Mesendoderm (in vitro differentiated cells): ENCODE measurements around the gene B4GALT3.

Source experiments
- DNase-seq: peaks from one replicate; pipeline ENCODE4 v3.0.0; 2013
- H2AK5ac ChIP-seq: 2 replicates; pipeline ENCODE4 v1.6.1; 2013; ENCODE audit warnings: low read length, inconsistent platforms
- H2BK120ac ChIP-seq: 2 replicates; pipeline ENCODE4 v1.6.1; 2013; ENCODE audit warnings: low read depth, mild to moderate bottlenecking, low read length, moderate library complexity, mixed read lengths
- H2BK15ac ChIP-seq: replicated peaks from 2 replicates; pipeline ENCODE4 v1.6.1; 2013; ENCODE audit warnings: low read depth, mild to moderate bottlenecking, moderate library complexity
- H2BK5ac ChIP-seq: 2 replicates; pipeline ENCODE4 v1.6.1; 2013; ENCODE audit warnings: low read length, inconsistent platforms
- H3K18ac ChIP-seq: 2 replicates; pipeline ENCODE4 v1.6.1; 2013; ENCODE audit warnings: mild to moderate bottlenecking, low read length, mixed read lengths
- H3K23ac ChIP-seq: one replicate; pipeline ENCODE4 v1.6.1; 2013; ENCODE audit warnings: low read length
- H3K27ac ChIP-seq: 2 replicates; pipeline ENCODE4 v1.5.1; 2013; ENCODE audit warnings: low read depth, mild to moderate bottlenecking, inconsistent platforms, low read length, moderate library complexity
- H3K27me3 ChIP-seq: 2 replicates; pipeline ENCODE4 v1.6.1; 2013; ENCODE audit warnings: low read length, control low read depth, mild to moderate bottlenecking, inconsistent platforms; ENCODE audit not compliant: insufficient read depth, poor library complexity
- H3K36me3 ChIP-seq: 2 replicates; pipeline ENCODE4 v1.6.1; 2013; ENCODE audit warnings: low read length, inconsistent platforms; ENCODE audit not compliant: control insufficient read depth, insufficient read depth
- H3K4ac ChIP-seq: one replicate; pipeline ENCODE4 v1.6.1; 2013; ENCODE audit warnings: low read depth, mild to moderate bottlenecking, low read length, moderate library complexity
- H3K4me1 ChIP-seq: 2 replicates; pipeline ENCODE4 v1.6.1; 2013; ENCODE audit warnings: low read depth, low read length, inconsistent platforms; ENCODE audit not compliant: control insufficient read depth
- H3K4me2 ChIP-seq: 2 replicates; pipeline ENCODE4 v1.6.1; 2013; ENCODE audit warnings: low read length
- H3K4me3 ChIP-seq: 2 replicates; pipeline ENCODE4 v1.5.1; 2013; ENCODE audit warnings: mild to moderate bottlenecking, low read length
- H3K56ac ChIP-seq: one replicate; pipeline ENCODE4 v1.6.1; 2013; ENCODE audit warnings: low read length
- H3K79me1 ChIP-seq: 2 replicates; pipeline ENCODE4 v1.6.1; 2013; ENCODE audit warnings: low read length, inconsistent platforms
- H3K79me2 ChIP-seq: 2 replicates; pipeline ENCODE4 v1.6.1; 2013; ENCODE audit warnings: mild to moderate bottlenecking, low read length; ENCODE audit not compliant: control insufficient read depth, insufficient read depth
- H3K9ac ChIP-seq: 2 replicates; pipeline ENCODE4 v1.6.1; 2013; ENCODE audit warnings: low read length, inconsistent platforms
- H4K5ac ChIP-seq: one replicate; pipeline ENCODE4 v1.6.1; 2013; ENCODE audit warnings: low read length
- H4K8ac ChIP-seq: one replicate; pipeline ENCODE4 v1.6.1; 2013; ENCODE audit warnings: low read depth, mild to moderate bottlenecking, control low read depth, low read length, moderate library complexity
- WGBS: extraction: QIAGEN DNeasy Blood & Tissue Kit; methylation state at CpG from one replicate; pipeline ENCODE4 v1.1.7; 2013; ENCODE audit warnings: low lambda C conversion rate, missing lambda C conversion rate; ENCODE audit not compliant: insufficient coverage; ENCODE audit errors: extremely low coverage; 5-methylcytosine and 5-hydroxymethylcytosine counted together

B4GALT3 gene

GRCh38 chr1:161191971-161192370 is 14.7 kb upstream of the B4GALT3 start:
- Histone ChIP-seq H3K79me2 (no peaks in the 10 kb centered on the region), H3K23ac (no peak overlapping the region), H3K9ac (no peak overlapping the region), H4K8ac (no peak overlapping the region), H2BK120ac (no peak overlapping the region), H3K18ac (no peak overlapping the region), H4K5ac (no peak overlapping the region), H3K4me2 (no peak overlapping the region), H3K79me1 (no peaks in the 10 kb centered on the region), H2BK5ac (no peak overlapping the region), H3K4ac (no peak overlapping the region), H2AK5ac (no peak overlapping the region), H3K36me3 (no peaks in the 10 kb centered on the region), H3K27me3 (no peaks in the 10 kb centered on the region), H3K56ac (no peak overlapping the region), H3K4me3 (no peak overlapping the region), H2BK15ac (no peak overlapping the region), H3K27ac (no peak overlapping the region), H3K4me1 (peaks cover 1% of the 10 kb centered on the region)
- no peak for DNase-seq
- no CpG with 5 or more reads among the region's 8 CpGs for WGBS

- WGBS: no CpG with 5 or more reads among the region's 22 CpGs
- no peak overlapping the region for H3K4me2 ChIP-seq
- H3K4ac ChIP-seq: no peak overlapping the region
- no peak overlapping the region for H2BK120ac ChIP-seq
- H3K79me1 ChIP-seq: no peaks in the 10 kb centered on the region
- H3K9ac ChIP-seq: no peak overlapping the region
- H3K27me3 ChIP-seq: no peaks in the 10 kb centered on the region
- H3K18ac ChIP-seq: no peak overlapping the region
- no peaks in the 10 kb centered on the region for H3K79me2 ChIP-seq
- H4K8ac ChIP-seq: no peak overlapping the region
- no peak overlapping the region for H2BK5ac ChIP-seq
- H2AK5ac ChIP-seq: no peak overlapping the region
- no peaks in the 10 kb centered on the region for H3K36me3 ChIP-seq
- H3K23ac ChIP-seq: no peak overlapping the region
- no peak overlapping the region for H3K4me3 ChIP-seq
- H2BK15ac ChIP-seq: no peak overlapping the region
- no peak for DNase-seq
- H3K4me1 ChIP-seq: no peaks in the 10 kb centered on the region
- no peak overlapping the region for H4K5ac ChIP-seq
- H3K27ac ChIP-seq: no peak overlapping the region
- no peak overlapping the region for H3K56ac ChIP-seq
Observed at GRCh38 chr1:161190962-161191521, 13.7 kb upstream of the B4GALT3 start.

GRCh38 chr1:161189036-161189435 is 11.7 kb upstream of the B4GALT3 start:
- Histone ChIP-seq H2BK5ac (no peak overlapping the region), H3K4me1 (no peaks in the 10 kb centered on the region)
- no CpG with 5 or more reads among the region's 5 CpGs for WGBS

GRCh38 chr1:161188381-161188780 is 11.1 kb upstream of the B4GALT3 start:
- Histone ChIP-seq H3K9ac (no peak overlapping the region), H2BK5ac (no peak overlapping the region), H4K8ac (no peak overlapping the region), H3K27me3 (no peaks in the 10 kb centered on the region), H2AK5ac (no peak overlapping the region), H2BK120ac (no peak overlapping the region), H4K5ac (no peak overlapping the region), H3K56ac (no peak overlapping the region), H3K4me3 (no peak overlapping the region), H3K79me2 (no peaks in the 10 kb centered on the region), H3K79me1 (no peaks in the 10 kb centered on the region), H2BK15ac (no peak overlapping the region), H3K4me2 (no peak overlapping the region), H3K36me3 (no peaks in the 10 kb centered on the region), H3K23ac (no peak overlapping the region), H3K18ac (no peak overlapping the region), H3K4me1 (no peaks in the 10 kb centered on the region), H3K27ac (no peak overlapping the region), H3K4ac (no peak overlapping the region)
- no CpG with 5 or more reads among the region's 6 CpGs for WGBS
- DNase-seq: no peak

More at GRCh38 chr1:161189036-161189435, 11.7 kb upstream of the B4GALT3 start:
- Histone ChIP-seq H2AK5ac (no peak overlapping the region), H2BK120ac (no peak overlapping the region), H3K4me3 (no peak overlapping the region), H3K27ac (no peak overlapping the region), H4K8ac (no peak overlapping the region), H3K79me2 (no peaks in the 10 kb centered on the region), H4K5ac (no peak overlapping the region), H3K79me1 (no peaks in the 10 kb centered on the region), H3K9ac (no peak overlapping the region), H3K4me2 (no peak overlapping the region), H3K4ac (no peak overlapping the region), H3K36me3 (no peaks in the 10 kb centered on the region), H3K56ac (no peak overlapping the region), H2BK15ac (no peak overlapping the region), H3K23ac (no peak overlapping the region), H3K18ac (no peak overlapping the region), H3K27me3 (no peaks in the 10 kb centered on the region)
- no peak for DNase-seq

GRCh38 chr1:161187311-161187710 is 10.0 kb upstream of the B4GALT3 start:
- no peak overlapping the region for H4K8ac ChIP-seq
- H2BK120ac ChIP-seq: no peak overlapping the region
- no peak overlapping the region for H2AK5ac ChIP-seq
- H3K4me1 ChIP-seq: no peaks in the 10 kb centered on the region
- H3K79me2 ChIP-seq: no peaks in the 10 kb centered on the region
- no peak overlapping the region for H3K4me3 ChIP-seq
- H3K56ac ChIP-seq: no peak overlapping the region
- no peak overlapping the region for H3K4ac ChIP-seq
- no peaks in the 10 kb centered on the region for H3K36me3 ChIP-seq
- H2BK15ac ChIP-seq: no peak overlapping the region
- no CpG with 5 or more reads among the region's 3 CpGs for WGBS
- no peak overlapping the region for H4K5ac ChIP-seq
- no peak overlapping the region for H3K27ac ChIP-seq
- H2BK5ac ChIP-seq: no peak overlapping the region
- no peak overlapping the region for H3K23ac ChIP-seq
- no peak for DNase-seq
- H3K18ac ChIP-seq: no peak overlapping the region
- no peak overlapping the region for H3K9ac ChIP-seq
- H3K27me3 ChIP-seq: no peaks in the 10 kb centered on the region
- H3K79me1 ChIP-seq: no peaks in the 10 kb centered on the region
- no peak overlapping the region for H3K4me2 ChIP-seq

- no peaks in the 10 kb centered on the region for H3K79me1 ChIP-seq
- H3K79me2 ChIP-seq: no peaks in the 10 kb centered on the region
- WGBS: no CpG with 5 or more reads among the region's 2 CpGs
- H3K36me3 ChIP-seq: no peaks in the 10 kb centered on the region
- H3K23ac ChIP-seq: no peak overlapping the region
- H2AK5ac ChIP-seq: no peak overlapping the region
- H2BK5ac ChIP-seq: no peak overlapping the region
- H3K9ac ChIP-seq: no peak overlapping the region
- no peaks in the 10 kb centered on the region for H3K27me3 ChIP-seq
- no peak overlapping the region for H3K18ac ChIP-seq
- H2BK15ac ChIP-seq: no peak overlapping the region
- H3K4me1 ChIP-seq: no peaks in the 10 kb centered on the region
- H4K8ac ChIP-seq: no peak overlapping the region
- H4K5ac ChIP-seq: no peak overlapping the region
- DNase-seq: no peak
- no peak overlapping the region for H3K27ac ChIP-seq
- H3K4me2 ChIP-seq: no peak overlapping the region
- H3K4me3 ChIP-seq: no peak overlapping the region
- H2BK120ac ChIP-seq: no peak overlapping the region
- no peak overlapping the region for H3K4ac ChIP-seq
- no peak overlapping the region for H3K56ac ChIP-seq
Observed at GRCh38 chr1:161185732-161186311, 8.5 kb upstream of the B4GALT3 start.
